GM19324 (cell line): ENCODE measurements around the gene MRPS23.

Experiments used
- ATAC-seq: cut with Tn5 transposase; IDR thresholded peaks from one replicate; pipeline ENCODE4 v1.9.1; 2021; ENCODE audit warnings: mild to moderate bottlenecking, moderate library complexity; ENCODE audit not compliant: unreplicated experiment, low FRiP score

MRPS23 gene

GRCh38 chr17:57849874-57850754, at the start of gene MRPS23:
TSS of gene MRPS23 (minus strand) at chr17:57850044. CDS start at chr17:57850010, 34 bp downstream.
- peak; percentile 97 for ATAC-seq

GRCh38 chr17:57899391-57899790, 49.5 kb upstream of the MRPS23 start:
- ATAC-seq, result no peak

- ATAC-seq, result no peak
Measured at GRCh38 chr17:57898487-57899311, 48.9 kb upstream of the MRPS23 start.

GRCh38 chr17:57895382-57896060, 45.7 kb upstream of the MRPS23 start:
- ATAC-seq, result no peak

GRCh38 chr17:57894848-57895247, 45.0 kb upstream of the MRPS23 start:
- ATAC-seq, result no peak

- no peak for ATAC-seq
Measured at GRCh38 chr17:57892820-57893595, 43.2 kb upstream of the MRPS23 start.

GRCh38 chr17:57892146-57892819, 42.4 kb upstream of the MRPS23 start:
- no peak for ATAC-seq

GRCh38 chr17:57890857-57891232, 41.0 kb upstream of the MRPS23 start:
- ATAC-seq, result no peak

GRCh38 chr17:57889892-57890856, 40.3 kb upstream of the MRPS23 start:
- no peak for ATAC-seq

- ATAC-seq, result no peak
Measured at GRCh38 chr17:57889252-57889651, 39.4 kb upstream of the MRPS23 start.

GRCh38 chr17:57888311-57889216, 38.7 kb upstream of the MRPS23 start:
- ATAC-seq, result no peak

- no peak for ATAC-seq
Measured at GRCh38 chr17:57887161-57887560, 37.3 kb upstream of the MRPS23 start.

GRCh38 chr17:57886020-57886419, 36.2 kb upstream of the MRPS23 start:
- ATAC-seq, result no peak

- no peak for ATAC-seq
Measured at GRCh38 chr17:57885148-57885915, 35.5 kb upstream of the MRPS23 start.

- ATAC-seq, result no peak
Measured at GRCh38 chr17:57881783-57882351, 32.0 kb upstream of the MRPS23 start.

- ATAC-seq, result no peak
Measured at GRCh38 chr17:57881143-57881542, 31.3 kb upstream of the MRPS23 start.
